Activated T-helper 2 cell treated with anti-CD3 and anti-CD28 coated beads, Interferon-gamma antibody, Interleukin-2, Interleukin-4, amounts not matched to agents 10 μg/mL and 5 μg/mL and 100 μg/mL, durations not matched to agents 14 hours and 24 hours and 36 hours (primary cell): ENCODE data around the gene DOCK4. TPM values are rescaled to one million over a fixed set of nuclear protein-coding genes. Genes with fewer than 3 reads are reported as not detected.

Source experiments
- DNase-seq: peaks from one replicate; pipeline ENCODE4 v3.0.0; 2021; ENCODE audit warnings: low spot score
- H3K27ac Mint-ChIP-seq: one replicate; pipeline ENCODE4 v1.8.0; 2021; ENCODE audit warnings: mixed read lengths
- H3K27me3 Mint-ChIP-seq: one replicate; pipeline ENCODE4 v1.8.0; 2021; ENCODE audit warnings: low read depth, mixed read lengths
- H3K36me3 Mint-ChIP-seq: one replicate; pipeline ENCODE4 v1.8.0; 2021; ENCODE audit warnings: low read depth, mixed read lengths
- H3K4me1 Mint-ChIP-seq: one replicate; pipeline ENCODE4 v1.8.0; 2021; ENCODE audit warnings: low read depth, mixed read lengths
- H3K4me3 Mint-ChIP-seq: one replicate; pipeline ENCODE4 v1.8.0; 2021; ENCODE audit warnings: low read depth, mild to moderate bottlenecking, moderate library complexity, mixed read lengths
- H3K9me3 Mint-ChIP-seq: one replicate; pipeline ENCODE4 v1.8.0; 2021; ENCODE audit warnings: mixed read lengths
- intact Hi-C: fragments of 100-400 bp; cut with micrococcal nuclease; formaldehyde crosslinking; loops from one replicate; pipeline ENCODE4 v1.15.1; 2023
- total RNA-seq: library from RNA; stranded (reverse); gene quantifications from 2 replicates; pipeline ENCODE4 v1.2.3, GENCODE V29; 2022

Gene DOCK4
- total RNA-seq, 1 donor from 2014 or later = 0.41 TPM

DNA sequence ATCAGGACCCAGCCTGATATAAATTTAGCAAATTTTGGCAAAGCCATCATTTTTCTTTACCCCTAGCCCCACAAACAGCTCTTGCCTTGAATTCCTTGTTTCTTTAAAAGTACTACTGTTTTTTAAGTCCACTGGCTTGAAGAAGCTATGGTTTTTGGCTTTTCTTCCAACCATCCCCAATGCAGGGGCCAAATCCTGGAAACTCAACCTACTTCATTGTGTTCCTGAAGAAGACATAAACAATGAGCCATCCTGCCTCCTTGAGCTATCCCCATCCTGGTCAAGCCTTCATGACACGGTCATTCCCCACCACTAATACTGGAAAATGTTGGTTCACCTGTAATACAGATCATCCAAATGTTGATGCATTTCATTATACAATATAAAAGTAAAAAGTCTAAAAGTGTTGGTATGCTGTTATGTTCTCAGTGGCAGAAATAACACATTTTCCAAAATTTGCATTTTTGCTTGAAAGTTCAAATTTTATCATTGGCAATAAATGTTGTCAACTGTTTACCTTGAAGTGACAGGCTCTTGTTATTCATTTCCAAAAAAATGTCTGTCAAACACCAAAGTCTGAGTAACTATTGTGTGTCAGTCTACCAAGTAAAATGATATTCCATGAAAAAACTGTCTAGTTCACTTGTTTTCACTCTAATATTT, 92.2 kb downstream of the DOCK4 start:
- intact Hi-C loops = no loop called here
- Mint-ChIP-seq H3K4me3 (no peak overlapping the region), H3K4me1 (no peaks in the 10 kb centered on the region), H3K27me3 (no peaks in the 10 kb centered on the region), H3K9me3 (no peaks in the 10 kb centered on the region), H3K27ac (no peak overlapping the region), H3K36me3 (no peaks in the 10 kb centered on the region)
- DNase-seq = no peak

GRCh38 chr7:112112822-112113255, 93.4 kb downstream of the DOCK4 start:
- H3K27ac Mint-ChIP-seq = no peak overlapping the region
- DNase-seq = no peak
- intact Hi-C loops = no loop called here

DNA sequence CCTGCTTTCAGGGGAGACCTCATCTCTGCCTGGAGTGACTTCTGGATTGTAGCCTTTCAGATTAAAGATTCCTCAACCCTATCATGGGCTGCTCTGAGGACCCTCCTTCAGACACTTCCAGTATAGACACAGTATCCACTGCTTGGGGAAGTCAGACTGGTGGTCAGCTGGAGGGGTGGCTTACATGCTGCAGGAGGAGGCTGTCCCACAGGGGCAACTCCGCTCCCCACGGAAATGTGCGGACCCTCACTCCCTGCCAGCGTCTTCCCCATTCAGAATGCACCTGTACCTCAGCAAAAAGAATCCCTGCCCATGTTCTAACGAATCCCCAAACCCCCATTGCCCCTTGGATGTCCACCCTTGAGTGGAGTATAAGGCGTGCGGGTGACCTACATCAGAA, 95.5 kb downstream of the DOCK4 start:
- Mint-ChIP-seq H3K27ac (no peak overlapping the region), H3K27me3 (no peaks in the 10 kb centered on the region), H3K9me3 (no peaks in the 10 kb centered on the region), H3K4me3 (no peak overlapping the region), H3K36me3 (no peaks in the 10 kb centered on the region), H3K4me1 (no peaks in the 10 kb centered on the region)
- DNase-seq = no peak
- intact Hi-C loops = no loop called here

More at GRCh38 chr7:112112822-112113255, 93.4 kb downstream of the DOCK4 start:
- H3K9me3 Mint-ChIP-seq = no peaks in the 10 kb centered on the region
- no peaks in the 10 kb centered on the region for H3K27me3 Mint-ChIP-seq
- H3K4me1 Mint-ChIP-seq = no peaks in the 10 kb centered on the region
- H3K36me3 Mint-ChIP-seq = no peaks in the 10 kb centered on the region
- no peak overlapping the region for H3K4me3 Mint-ChIP-seq

GRCh38 chr7:112110175-112110574, 96.0 kb downstream of the DOCK4 start:
- no peaks in the 10 kb centered on the region for H3K9me3 Mint-ChIP-seq
- peaks cover 2% of the 10 kb centered on the region for H3K27me3 Mint-ChIP-seq
- no peaks in the 10 kb centered on the region for H3K36me3 Mint-ChIP-seq
- no peaks in the 10 kb centered on the region for H3K4me1 Mint-ChIP-seq
- intact Hi-C loops = no loop called here
- no peak overlapping the region for H3K27ac Mint-ChIP-seq
- no peak overlapping the region for H3K4me3 Mint-ChIP-seq
- DNase-seq = no peak

- Mint-ChIP-seq H3K36me3 (no peaks in the 10 kb centered on the region), H3K4me3 (no peak overlapping the region)
- intact Hi-C loops = no loop called here
These were observed 97.2 kb downstream of the DOCK4 start for GRCh38 chr7:112108981-112109380.

GRCh38 chr7:112105584-112106530, 100.3 kb downstream of the DOCK4 start:
- Mint-ChIP-seq H3K4me1 (no peaks in the 10 kb centered on the region), H3K27ac (no peak overlapping the region), H3K36me3 (no peaks in the 10 kb centered on the region), H3K4me3 (no peak overlapping the region), H3K9me3 (no peaks in the 10 kb centered on the region), H3K27me3 (peaks cover 2% of the 10 kb centered on the region)
- intact Hi-C loops = no loop called here
- DNase-seq = no peak

More at GRCh38 chr7:112108981-112109380, 97.2 kb downstream of the DOCK4 start:
- DNase-seq = no peak
- Mint-ChIP-seq H3K9me3 (no peaks in the 10 kb centered on the region), H3K4me1 (no peaks in the 10 kb centered on the region), H3K27ac (no peak overlapping the region), H3K27me3 (peaks cover 2% of the 10 kb centered on the region)

GRCh38 chr7:112104120-112104519, 102.1 kb downstream of the DOCK4 start:
- intact Hi-C loops = no loop called here
- Mint-ChIP-seq H3K4me3 (no peak overlapping the region), H3K27me3 (peaks cover 2% of the 10 kb centered on the region), H3K4me1 (no peaks in the 10 kb centered on the region), H3K36me3 (no peaks in the 10 kb centered on the region), H3K27ac (no peak overlapping the region), H3K9me3 (no peaks in the 10 kb centered on the region)
- no peak for DNase-seq

- no peaks in the 10 kb centered on the region for H3K9me3 Mint-ChIP-seq
- no peaks in the 10 kb centered on the region for H3K36me3 Mint-ChIP-seq
- DNase-seq = no peak
- H3K4me1 Mint-ChIP-seq = no peaks in the 10 kb centered on the region
- H3K27me3 Mint-ChIP-seq = peaks cover 2% of the 10 kb centered on the region
- intact Hi-C loops = no loop called here
- H3K4me3 Mint-ChIP-seq = no peak overlapping the region
- no peak overlapping the region for H3K27ac Mint-ChIP-seq
These were observed 103.0 kb downstream of the DOCK4 start for GRCh38 chr7:112103246-112103645.

DNA sequence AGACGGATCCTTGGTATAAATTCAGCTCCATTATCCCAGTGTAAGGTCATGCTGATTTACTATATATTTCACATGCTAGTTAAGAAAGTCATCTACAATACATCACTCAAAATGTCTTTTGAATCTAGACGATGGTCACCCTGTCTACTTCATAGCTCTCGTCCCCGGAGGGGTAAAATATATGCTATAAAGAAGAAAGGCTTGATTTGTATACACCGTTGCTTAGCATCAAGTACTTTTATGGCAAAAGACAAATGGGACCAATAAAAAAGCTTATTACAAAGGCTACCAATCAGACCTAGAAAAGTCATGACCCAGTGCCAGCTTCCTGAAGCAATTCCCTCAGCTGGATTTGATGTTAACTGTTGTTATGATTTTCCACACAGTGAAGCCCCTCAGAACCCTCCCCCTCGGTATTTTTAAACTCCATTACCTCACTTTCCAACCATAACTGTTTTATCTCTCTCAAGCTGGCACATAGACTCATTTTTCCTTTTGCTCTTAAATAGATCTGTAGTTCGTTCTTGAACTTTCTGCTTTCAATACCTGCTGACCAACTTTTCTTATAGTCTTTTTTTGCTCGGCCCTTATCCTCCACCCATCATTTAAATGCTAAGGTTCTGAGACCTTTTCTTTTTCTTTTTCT, 104.9 kb downstream of the DOCK4 start:
- no peak overlapping the region for H3K27ac Mint-ChIP-seq
- no peak for DNase-seq
- intact Hi-C loops = no loop called here
- no peaks in the 10 kb centered on the region for H3K9me3 Mint-ChIP-seq
- peaks cover 2% of the 10 kb centered on the region for H3K27me3 Mint-ChIP-seq
- no peaks in the 10 kb centered on the region for H3K36me3 Mint-ChIP-seq
- H3K4me3 Mint-ChIP-seq = no peak overlapping the region
- no peaks in the 10 kb centered on the region for H3K4me1 Mint-ChIP-seq

GRCh38 chr7:112097524-112097923, 108.7 kb downstream of the DOCK4 start:
- DNase-seq = no peak

DNA sequence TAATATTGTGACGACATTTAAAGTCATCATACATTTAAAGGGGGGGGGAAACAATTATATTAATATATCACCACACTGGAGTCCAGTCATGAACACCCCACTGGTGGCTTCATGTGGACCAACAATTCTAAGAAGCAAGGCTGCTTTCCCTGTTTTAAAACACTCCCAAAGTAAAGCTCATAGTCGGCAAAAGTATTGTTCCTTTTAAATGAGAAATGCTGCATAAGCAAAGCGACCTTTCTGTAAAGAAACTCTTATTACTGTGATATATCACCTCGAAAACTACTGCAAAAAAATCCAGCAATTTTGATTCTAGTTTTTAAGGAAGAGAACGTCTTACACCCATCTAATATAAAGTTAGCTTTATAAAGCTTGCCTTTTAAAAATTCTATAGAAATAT, 112.8 kb downstream of the DOCK4 start:
- H3K36me3 Mint-ChIP-seq = no peaks in the 10 kb centered on the region
- H3K27me3 Mint-ChIP-seq = peaks cover 2% of the 10 kb centered on the region
- intact Hi-C loops = no loop called here
- H3K4me1 Mint-ChIP-seq = no peaks in the 10 kb centered on the region
- no peak overlapping the region for H3K4me3 Mint-ChIP-seq
- H3K9me3 Mint-ChIP-seq = no peaks in the 10 kb centered on the region
- DNase-seq = no peak
- no peak overlapping the region for H3K27ac Mint-ChIP-seq

More at GRCh38 chr7:112097524-112097923, 108.7 kb downstream of the DOCK4 start:
- Mint-ChIP-seq H3K9me3 (no peaks in the 10 kb centered on the region), H3K27ac (no peak overlapping the region), H3K4me1 (no peaks in the 10 kb centered on the region), H3K27me3 (peaks cover 2% of the 10 kb centered on the region), H3K4me3 (no peak overlapping the region), H3K36me3 (no peaks in the 10 kb centered on the region)
- intact Hi-C loops = no loop called here

DNA sequence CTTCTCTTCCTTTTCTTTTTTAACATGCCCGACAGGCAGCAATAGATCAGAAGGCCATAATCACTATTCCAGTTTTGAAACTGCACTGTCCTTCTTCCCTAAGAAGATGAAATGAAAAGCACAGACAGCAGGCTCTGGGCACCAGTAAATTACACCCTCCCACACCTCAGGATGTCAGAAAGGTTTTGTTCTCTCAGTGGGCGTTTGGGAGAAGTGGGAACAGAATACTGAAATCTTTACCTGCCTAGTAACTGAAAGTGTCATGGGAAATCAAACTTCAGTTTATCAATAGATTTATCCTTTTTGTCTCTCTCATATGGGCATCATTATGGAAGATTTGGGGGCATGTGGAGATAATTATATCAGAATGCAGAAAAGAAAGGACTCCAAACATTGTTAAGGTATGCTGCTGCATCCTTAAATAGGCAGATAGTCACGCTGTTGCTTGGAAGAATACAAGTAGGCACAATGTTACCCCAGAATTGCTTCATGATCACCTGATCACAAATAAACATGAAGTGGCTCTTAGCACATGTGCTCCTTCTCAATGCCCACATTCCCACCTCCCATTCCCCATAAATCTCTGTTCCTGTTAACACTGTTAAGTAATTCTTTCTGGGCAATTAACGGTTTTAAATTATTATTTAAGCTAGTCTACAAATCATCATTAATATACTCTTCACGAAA, 113.3 kb downstream of the DOCK4 start:
- DNase-seq = no peak
- no peak overlapping the region for H3K4me3 Mint-ChIP-seq

More for the DNA sequence above, 113.3 kb downstream of the DOCK4 start:
- Mint-ChIP-seq H3K9me3 (no peaks in the 10 kb centered on the region), H3K27me3 (peaks cover 2% of the 10 kb centered on the region), H3K27ac (no peak overlapping the region), H3K36me3 (no peaks in the 10 kb centered on the region), H3K4me1 (no peaks in the 10 kb centered on the region)
- intact Hi-C loops = no loop called here
